Testis (tissue), 3 donors: ENCODE data around the gene TBC1D1. TPM values are rescaled to one million over a fixed set of nuclear protein-coding genes. Genes with fewer than 3 reads are reported as not detected.
A peak's percentile ranks its signal among the peaks of the same experiment; 100 is the strongest.

Experiments
- DNase-seq: peaks from one replicate; pipeline ENCODE4 v3.0.0-alpha.2; 2019
- H3K27ac ChIP-seq, 2 donors: fragments of 200-600 bp; sonication (generic); one replicate each; pipeline ENCODE4 v1.5.1; 2019
- H3K27me3 ChIP-seq: fragments of 200-600 bp; sonication (generic); one replicate; pipeline ENCODE4 v1.5.1; 2019
- H3K36me3 ChIP-seq: fragments of 200-600 bp; sonication (generic); one replicate; pipeline ENCODE4 v1.5.1; 2017; ENCODE audit warnings: low read depth; ENCODE audit errors: missing control alignments
- H3K4me1 ChIP-seq: fragments of 200-600 bp; sonication (generic); one replicate; pipeline ENCODE4 v1.5.1; 2019
- H3K4me3 ChIP-seq, 2 donors: fragments of 200-600 bp; sonication (generic); one replicate each; pipeline ENCODE4 v1.5.1; 2017 to 2019
- H3K9me3 ChIP-seq: fragments of 200-600 bp; sonication (generic); one replicate; pipeline ENCODE4 v1.5.1; 2017
- CTCF ChIP-seq, 3 experiments: fragments of 450-650 bp in 2 of 3; fragments of 200-600 bp in 1 of 3; sonication (generic) in 1 of 3; IDR thresholded peaks; one replicate each; pipeline ENCODE4 v1.5.1; 2016 to 2019; ENCODE audit warnings: antibody characterized with exemption in 3 of 3, mild to moderate bottlenecking in 2 of 3, moderate library complexity in 1 of 3
- POLR2A ChIP-seq: fragments of 450-650 bp; IDR thresholded peaks from one replicate; pipeline ENCODE4 v1.6.1; 2017; ENCODE audit warnings: antibody characterized with exemption, mild to moderate bottlenecking, moderate library complexity
- WGBS, 2 donors: methylation state at CpG; one replicate each; pipeline ENCODE4 v1.1.5; 2018; 5-methylcytosine and 5-hydroxymethylcytosine counted together
- intact Hi-C: fragments of 100-400 bp; cut with DNase I; formaldehyde crosslinking; loops from one replicate; pipeline ENCODE4 v1.15.1; 2023; ENCODE audit warnings: low total_unique reads
- polyA plus RNA-seq: library from polyadenylated mRNA; stranded (reverse); fragments of 350-450 nt; fragmentation: Illumina TruSeq; extraction: RNeasy Lipid Tissue Mini Kit (QIAGEN cat#74804); gene quantifications from one replicate; pipeline ENCODE4 v1.2.3, GENCODE V29; 2014; ENCODE audit warnings: low read depth, low replicate concordance; ENCODE audit not compliant: insufficient read depth
- total RNA-seq, 2 donors: library from RNA; depleted of rRNA; stranded (reverse); fragments of >200 nt; gene quantifications; one replicate each; pipeline ENCODE4 v1.2.3, GENCODE V29; 2016

Gene TBC1D1
- total and polyA plus RNA-seq, 3 donors from 2014 or later = 130 to 208 (median 167) TPM

- DNase-seq = no peak
- intact Hi-C loops = no loop called here
- H3K27ac ChIP-seq = no peak overlapping the region
- H3K4me3 ChIP-seq = no peak overlapping the region
- no peaks in the 10 kb centered on the region for H3K27me3 ChIP-seq
- 87 to 97% methylated on average over 6 of the region's 6 CpGs for WGBS, 2 donors
- H3K9me3 ChIP-seq = no peaks in the 10 kb centered on the region
- H3K4me1 ChIP-seq = no peaks in the 10 kb centered on the region
- no peaks in the 10 kb centered on the region for H3K36me3 ChIP-seq
- TF ChIP-seq POLR2A (no peak), CTCF (IDR thresholded peaks at IDR 0.05) (no peak)
Observed at GRCh38 chr4:38172078-38172477, 281.2 kb downstream of the TBC1D1 start.

GRCh38 chr4:38173935-38174518, 283.1 kb downstream of the TBC1D1 start:
- H3K9me3 ChIP-seq = no peaks in the 10 kb centered on the region
- intact Hi-C loops = no loop called here
- H3K27ac ChIP-seq = no peak overlapping the region
- no peak for DNase-seq
- 91 to 95% methylated on average over 4 of the region's 4 CpGs for WGBS, 2 donors
- no peak for TF ChIP-seq POLR2A
- TF ChIP-seq CTCF (IDR thresholded peaks at IDR 0.05) = no peak
- H3K36me3 ChIP-seq = no peaks in the 10 kb centered on the region
- no peak overlapping the region for H3K4me3 ChIP-seq
- H3K27me3 ChIP-seq = no peaks in the 10 kb centered on the region
- H3K4me1 ChIP-seq = no peaks in the 10 kb centered on the region

- Histone ChIP-seq H3K27me3 (no peaks in the 10 kb centered on the region), H3K36me3 (no peaks in the 10 kb centered on the region), H3K27ac (no peak overlapping the region), H3K4me1 (peaks cover 1% of the 10 kb centered on the region), H3K4me3 (no peak overlapping the region), H3K9me3 (no peaks in the 10 kb centered on the region)
- no peak for DNase-seq
- 62 to 64% methylated on average over 2 of the region's 2 CpGs for WGBS, 2 donors
- TF ChIP-seq CTCF (IDR thresholded peaks at IDR 0.05) = no peak
- no peak for TF ChIP-seq POLR2A
- intact Hi-C loops = no loop called here
Observed at GRCh38 chr4:38174801-38175200, 283.9 kb downstream of the TBC1D1 start.

- Histone ChIP-seq H3K27ac (no peak overlapping the region), H3K27me3 (no peaks in the 10 kb centered on the region), H3K4me3 (no peak overlapping the region), H3K36me3 (no peaks in the 10 kb centered on the region), H3K4me1 (peaks cover 4% of the 10 kb centered on the region), H3K9me3 (no peaks in the 10 kb centered on the region)
- 76 to 92% methylated on average over 4 to 7 of the region's 7 CpGs for WGBS, 2 donors
- no peak for DNase-seq
- intact Hi-C loops = no loop called here
- no peak for TF ChIP-seq POLR2A
- TF ChIP-seq CTCF (IDR thresholded peaks at IDR 0.05) = no peak
Observed at GRCh38 chr4:38176165-38176564, 285.3 kb downstream of the TBC1D1 start.

- Histone ChIP-seq H3K36me3 (no peaks in the 10 kb centered on the region), H3K27ac (no peak overlapping the region), H3K9me3 (no peaks in the 10 kb centered on the region), H3K4me3 (no peak overlapping the region), H3K4me1 (peaks cover 4% of the 10 kb centered on the region), H3K27me3 (no peaks in the 10 kb centered on the region)
- WGBS, 2 donors = 49 to 55% methylated on average over 7 to 8 of the region's 8 CpGs
- no peak for TF ChIP-seq POLR2A
- TF ChIP-seq CTCF (IDR thresholded peaks at IDR 0.05) = no peak
- intact Hi-C loops = no loop called here
- peak; percentile 35 for DNase-seq
Observed at GRCh38 chr4:38177035-38177546, 286.2 kb downstream of the TBC1D1 start.
